SH-SY5Y (cell line): Measurements from ENCODE around the gene DNER.

Experiments
- GATA2 ChIP-seq: IDR thresholded peaks from 2 replicates; pipeline ENCODE4 v1.6.1; 2011; ENCODE audit warnings: mild to moderate bottlenecking, low read depth, low read length
- GATA3 ChIP-seq: IDR thresholded peaks from 2 replicates; pipeline ENCODE4 v1.6.1; 2011; ENCODE audit warnings: low read depth, mild to moderate bottlenecking, low read length, moderate library complexity

- TF ChIP-seq GATA2 (no peak), GATA3 (no peak)
Measured at GRCh38 chr2:229330952-229331351, 383.4 kb downstream of the DNER start.
